GM12874 (cell line): ENCODE data around the gene NHSL2.

Source experiments
- TF ChIP-seq, protein P1 (sequence below): IDR thresholded peaks from 2 replicates; pipeline ENCODE4 v1.5.1; 2011; ENCODE audit warnings: low read depth, mild to moderate bottlenecking, control low read depth, low read length, moderate library complexity; ENCODE audit not compliant: insufficient read depth

NHSL2 gene

DNA sequence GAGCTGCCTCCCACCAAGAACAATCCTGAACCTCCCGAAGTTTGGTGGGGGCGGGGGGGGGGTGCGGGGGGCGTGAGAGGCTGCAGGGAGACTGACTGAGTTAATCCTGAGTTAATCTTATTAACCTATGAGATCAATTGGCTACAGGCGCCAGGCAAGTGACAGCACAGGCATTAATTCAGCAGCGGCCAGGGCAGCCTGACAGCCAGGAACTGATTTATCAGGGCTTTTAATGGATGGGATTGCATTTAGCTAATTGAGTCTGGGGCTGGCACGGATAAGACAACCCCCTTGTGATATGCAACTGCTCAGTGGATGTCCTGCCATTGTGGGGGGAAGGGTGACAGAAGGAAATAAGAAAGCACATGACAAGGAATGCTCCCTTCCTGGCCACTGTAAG is 204.7 kb downstream of the NHSL2 start:
- TF ChIP-seq, protein P1, sequence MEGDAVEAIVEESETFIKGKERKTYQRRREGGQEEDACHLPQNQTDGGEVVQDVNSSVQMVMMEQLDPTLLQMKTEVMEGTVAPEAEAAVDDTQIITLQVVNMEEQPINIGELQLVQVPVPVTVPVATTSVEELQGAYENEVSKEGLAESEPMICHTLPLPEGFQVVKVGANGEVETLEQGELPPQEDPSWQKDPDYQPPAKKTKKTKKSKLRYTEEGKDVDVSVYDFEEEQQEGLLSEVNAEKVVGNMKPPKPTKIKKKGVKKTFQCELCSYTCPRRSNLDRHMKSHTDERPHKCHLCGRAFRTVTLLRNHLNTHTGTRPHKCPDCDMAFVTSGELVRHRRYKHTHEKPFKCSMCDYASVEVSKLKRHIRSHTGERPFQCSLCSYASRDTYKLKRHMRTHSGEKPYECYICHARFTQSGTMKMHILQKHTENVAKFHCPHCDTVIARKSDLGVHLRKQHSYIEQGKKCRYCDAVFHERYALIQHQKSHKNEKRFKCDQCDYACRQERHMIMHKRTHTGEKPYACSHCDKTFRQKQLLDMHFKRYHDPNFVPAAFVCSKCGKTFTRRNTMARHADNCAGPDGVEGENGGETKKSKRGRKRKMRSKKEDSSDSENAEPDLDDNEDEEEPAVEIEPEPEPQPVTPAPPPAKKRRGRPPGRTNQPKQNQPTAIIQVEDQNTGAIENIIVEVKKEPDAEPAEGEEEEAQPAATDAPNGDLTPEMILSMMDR, result no peak

DNA sequence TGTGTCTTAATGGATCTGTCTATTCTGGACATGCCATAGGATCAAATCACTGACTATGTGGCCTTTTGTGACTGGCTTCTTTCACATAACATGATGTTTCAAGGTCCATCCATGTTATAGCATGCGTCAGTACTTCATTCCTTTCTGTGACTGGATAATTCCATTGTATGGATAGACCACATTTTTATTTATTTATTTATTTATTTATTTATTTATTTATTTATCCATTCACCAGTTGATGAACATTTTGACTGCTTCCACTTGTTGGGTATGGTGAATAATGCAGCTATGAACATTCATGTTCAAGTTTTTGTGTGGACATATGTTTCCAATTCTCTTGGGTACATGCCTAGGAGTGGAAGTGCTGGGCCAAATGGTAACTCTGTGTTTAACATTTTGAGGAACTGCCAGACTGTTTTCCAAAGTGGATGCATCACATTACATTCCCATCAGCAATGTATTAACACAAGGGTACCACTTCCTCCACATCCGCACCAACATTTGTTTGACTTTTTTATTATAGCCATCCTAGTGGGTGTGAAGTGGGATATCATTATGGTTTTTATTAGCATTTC is 207.1 kb downstream of the NHSL2 start:
- TF ChIP-seq, protein P1, result no peak

- TF ChIP-seq, protein P1, result no peak
These were observed 210.2 kb downstream of the NHSL2 start for GRCh38 chrX:72120837-72121236.

DNA sequence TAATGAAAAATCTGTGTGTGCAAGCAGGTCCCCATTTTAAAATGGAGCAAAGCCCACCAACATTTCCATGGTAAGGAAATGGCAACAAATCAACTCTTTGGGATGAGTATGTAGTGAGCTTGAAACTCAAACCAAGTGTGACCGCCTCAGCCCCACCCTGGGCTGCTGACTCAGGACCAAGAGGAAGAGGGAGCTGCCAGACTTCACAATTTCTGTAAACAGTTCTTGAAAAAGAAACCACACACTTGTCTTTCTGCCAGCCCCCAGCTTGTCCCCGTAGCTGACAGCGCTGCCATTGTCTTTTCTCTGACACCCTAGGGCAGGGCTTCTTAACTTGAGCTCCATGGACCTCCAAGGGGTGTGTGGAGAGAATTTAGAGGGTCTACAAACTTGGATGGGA is 210.7 kb downstream of the NHSL2 start:
- TF ChIP-seq, protein P1, result no peak

GRCh38 chrX:72122621-72123337 is 212.1 kb downstream of the NHSL2 start:
- TF ChIP-seq, protein P1, result no peak

DNA sequence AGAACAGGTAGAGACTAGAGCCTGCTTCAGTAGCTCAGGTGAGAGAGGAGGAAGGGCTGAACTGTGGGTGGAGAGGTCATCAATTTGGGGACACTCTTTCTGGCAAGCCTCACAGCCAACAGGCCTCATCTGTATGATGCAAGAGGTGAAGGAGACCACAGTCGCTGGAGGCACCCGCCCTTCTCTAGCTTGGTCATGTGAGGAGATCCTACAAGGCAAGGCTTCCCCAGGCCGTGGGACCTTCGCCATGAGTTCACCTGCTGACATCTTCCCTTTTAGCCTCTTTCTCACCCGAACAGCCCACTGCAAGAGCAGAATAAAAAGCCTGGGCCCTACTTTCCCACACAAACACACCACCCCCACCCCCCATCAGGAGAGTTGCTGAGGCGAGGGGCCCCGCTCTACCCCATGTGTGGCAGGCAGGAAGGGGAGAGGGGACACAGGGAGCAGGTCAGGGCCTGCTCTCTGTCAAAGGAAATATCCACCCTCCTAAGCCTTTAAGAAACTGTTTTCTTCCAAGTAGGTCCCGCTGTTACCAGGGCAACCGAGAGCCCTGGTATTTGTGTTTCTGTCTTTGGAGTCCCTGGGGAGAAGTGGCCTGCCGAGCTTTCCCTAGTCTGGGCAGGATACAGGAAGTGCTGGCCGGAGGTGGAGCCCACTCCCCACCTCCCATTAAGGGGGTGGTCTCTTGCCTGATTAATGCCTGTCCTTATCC is 213.0 kb downstream of the NHSL2 start:
- TF ChIP-seq, protein P1, result no peak

GRCh38 chrX:72124540-72125201 is 214.0 kb downstream of the NHSL2 start:
- TF ChIP-seq, protein P1, result no peak
